T-cell (primary cell): ENCODE data around the gene CALY. TPM values are rescaled to one million over a fixed set of nuclear protein-coding genes. Genes with fewer than 3 reads are reported as not detected.
"Not testable (repeated sequence)": the region's sequence is repeated elsewhere in the genome, so short reads cannot be mapped to it uniquely, and the experiment has no call there.

Source experiments
- ATAC-seq, 4 experiments: fragments of 200-7000 bp in 3 of 4; fragments of 150-1000 bp in 1 of 4; cut with Tn5 transposase; replicated peaks in 1 of 4; 1 replicate in 3 of 4; 2 replicates in 1 of 4; pipeline ENCODE4 v1.10.0; 2021; ENCODE audit warnings: moderate library complexity in 3 of 4, mild to moderate bottlenecking in 2 of 4, moderate number of reproducible peaks in 1 of 4
- CTCF ChIA-PET, 2 donors: fragments of 300-600 bp; sonication (Branson Sonifier 250); formaldehyde crosslinking; loops; one replicate each; lab custom pipeline; 2022; ENCODE audit warnings: antibody characterized with exemption in 2 of 2; lab: Charles Lee
- POLR2A ChIA-PET, 2 donors: fragments of 300-600 bp; sonication (Branson Sonifier 250); formaldehyde crosslinking; loops; one replicate each; lab custom pipeline; 2022; ENCODE audit warnings: antibody characterized with exemption in 2 of 2; lab: Charles Lee
- DNase-seq, 35 experiments: peaks; one replicate each; pipeline versions ENCODE4 v3.0.0 to v3.0.0-alpha.2; 2013 to 2023
- H3K27ac ChIP-seq: one replicate; pipeline ENCODE4 v1.5.1; 2013; ENCODE audit warnings: low read length
- H3K27me3 ChIP-seq, 2 experiments: replicated peaks in 1 of 2; 1 replicate in 1 of 2; 2 replicates in 1 of 2; pipeline versions ENCODE4 v1.6.1 to v1.7.0; 2013; ENCODE audit warnings: low read length in 1 of 2, mixed read lengths in 1 of 2; ENCODE audit not compliant: control insufficient read depth in 2 of 2, insufficient read depth in 2 of 2; ENCODE audit errors: extremely low read depth in 1 of 2
- H3K36me3 ChIP-seq, 2 donors: 1 replicate in 1 of 2; 2 replicates in 1 of 2; pipeline versions ENCODE4 v1.6.1 to v1.7.0; 2013; ENCODE audit warnings: low read length in 1 of 2; ENCODE audit not compliant: control insufficient read depth in 2 of 2, insufficient read depth in 1 of 2; ENCODE audit errors: extremely low read depth in 1 of 2
- H3K4me1 ChIP-seq, 2 experiments: 1 replicate in 1 of 2; 2 replicates in 1 of 2; pipeline versions ENCODE4 v1.6.1 to v1.7.0; 2013; ENCODE audit warnings: low read length in 2 of 2, mixed read lengths in 1 of 2; ENCODE audit not compliant: insufficient read depth in 2 of 2, control insufficient read depth in 1 of 2; ENCODE audit errors: extremely low read depth in 1 of 2
- H3K4me3 ChIP-seq, 2 donors: 1 replicate in 1 of 2; 2 replicates in 1 of 2; pipeline versions ENCODE4 v1.5.1 to v1.7.0; 2013; ENCODE audit warnings: mild to moderate bottlenecking in 2 of 2, low read length in 1 of 2, moderate library complexity in 1 of 2; ENCODE audit not compliant: control insufficient read depth in 1 of 2; ENCODE audit errors: extremely low read depth in 1 of 2
- H3K9me3 ChIP-seq: 2 replicates; pipeline ENCODE4 v1.7.0; 2013
- H3K27ac Mint-ChIP-seq, 2 donors: one replicate each; pipeline ENCODE4 v1.8.0; 2020 to 2021; ENCODE audit warnings: mild to moderate bottlenecking in 2 of 2, mixed read lengths in 2 of 2
- H3K27me3 Mint-ChIP-seq, 2 donors: one replicate each; pipeline ENCODE4 v1.8.0; 2021 to 2022; ENCODE audit warnings: mixed read lengths in 2 of 2
- H3K36me3 Mint-ChIP-seq: one replicate; pipeline ENCODE4 v1.8.0; 2021; ENCODE audit warnings: mixed read lengths
- H3K4me1 Mint-ChIP-seq, 3 donors: one replicate each; pipeline ENCODE4 v1.8.0; 2020 to 2022; ENCODE audit warnings: mixed read lengths in 3 of 3, mild to moderate bottlenecking in 1 of 3
- H3K4me3 Mint-ChIP-seq, 3 donors: one replicate each; pipeline ENCODE4 v1.8.0; 2020 to 2022; ENCODE audit warnings: mild to moderate bottlenecking in 3 of 3, mixed read lengths in 3 of 3, moderate library complexity in 3 of 3
- H3K9me3 Mint-ChIP-seq, 3 donors: one replicate each; pipeline ENCODE4 v1.8.0; 2020 to 2022; ENCODE audit warnings: mixed read lengths in 3 of 3
- WGBS: methylation state at CpG from one replicate; pipeline ENCODE4 v1.1.5; 2013; ENCODE audit warnings: missing lambda C conversion rate; ENCODE audit not compliant: insufficient coverage; 5-methylcytosine and 5-hydroxymethylcytosine counted together
- total RNA-seq, 35 experiments: library from RNA in 6 of 35; stranded (reverse) in 6 of 35; fragments of 120-200 nt in 1 of 35; gene quantifications; one replicate each; pipeline versions ENCODE4 v1.2.1 to v1.2.4 and lab custom pipeline; 2013 to 2026

CALY gene
- total RNA-seq, 5 donors from 2014 or later (not counting 1 experiment from before 2014, with no cell fraction given), result 0.68 to 5.1 (median 3.6) TPM

GRCh38 chr10:133367461-133367860 is 30.8 kb upstream of the CALY start:
- POLR2A ChIA-PET, ATAC-seq, H3K27me3 ChIP-seq, H3K36me3 Mint-ChIP-seq, H3K27ac Mint-ChIP-seq, H3K27me3 Mint-ChIP-seq, H3K9me3 ChIP-seq, H3K4me1 Mint-ChIP-seq, H3K4me1 ChIP-seq, H3K27ac ChIP-seq, H3K9me3 Mint-ChIP-seq, H3K4me3 ChIP-seq, CTCF ChIA-PET, DNase-seq, H3K4me3 Mint-ChIP-seq: not testable (repeated sequence)
- no CpG with 5 or more reads among the region's 7 CpGs for WGBS
- H3K36me3 ChIP-seq, result peaks cover 15 to 45% of the 10 kb centered on the region in 2 donors

GRCh38 chr10:133366751-133367150 is 30.1 kb upstream of the CALY start:
- peaks cover 16% of the 10 kb centered on the region for H3K36me3 Mint-ChIP-seq

GRCh38 chr10:133366130-133366478 is 29.4 kb upstream of the CALY start:
- no peak overlapping the region for H3K27ac Mint-ChIP-seq
- no peak for ATAC-seq
- DNase-seq, result no peak
- CTCF ChIA-PET, result no interaction called here
- H3K9me3 Mint-ChIP-seq, result no peaks in the 10 kb centered on the region
- H3K4me3 Mint-ChIP-seq, result no peak overlapping the region
- Histone ChIP-seq H3K36me3 (peaks cover 15 to 48% of the 10 kb centered on the region in 2 donors), H3K27me3 (no peaks in the 10 kb centered on the region), H3K4me1 (peaks cover 0 to 2% of the 10 kb centered on the region in 2 experiments), H3K27ac (no peak overlapping the region), H3K4me3 (no peak overlapping the region), H3K9me3 (no peaks in the 10 kb centered on the region)
- no peaks in the 10 kb centered on the region for H3K27me3 Mint-ChIP-seq
- POLR2A ChIA-PET, result no interaction called here
- 91% methylated on average over 17 of the region's 17 CpGs for whole genome bisulfite sequencing
- H3K4me1 Mint-ChIP-seq, result peaks cover 0 to 5% (median 0%) of the 10 kb centered on the region in 3 donors
- H3K36me3 Mint-ChIP-seq, result peaks cover 20% of the 10 kb centered on the region

More at GRCh38 chr10:133366751-133367150, 30.1 kb upstream of the CALY start:
- Histone ChIP-seq H3K4me3 (no peak overlapping the region), H3K4me1 (no peaks in the 10 kb centered on the region), H3K27me3 (no peaks in the 10 kb centered on the region), H3K9me3 (no peaks in the 10 kb centered on the region), H3K36me3 (peaks cover 15 to 48% of the 10 kb centered on the region in 2 donors), H3K27ac (no peak overlapping the region)
- no peak overlapping the region for H3K4me3 Mint-ChIP-seq
- H3K27me3 Mint-ChIP-seq, result no peaks in the 10 kb centered on the region
- ChIA-PET POLR2A (no interaction called here), CTCF (no interaction called here)
- 95% methylated on average over 12 of the region's 13 CpGs for WGBS
- H3K27ac Mint-ChIP-seq, result no peak overlapping the region
- no peaks in the 10 kb centered on the region for H3K9me3 Mint-ChIP-seq
- no peak for DNase-seq
- no peak for ATAC-seq
- H3K4me1 Mint-ChIP-seq, result peaks cover 0 to 4% (median 0%) of the 10 kb centered on the region in 3 donors

GRCh38 chr10:133365461-133366129 is 28.9 kb upstream of the CALY start:
- H3K4me3 Mint-ChIP-seq, result no peak overlapping the region
- H3K27me3 Mint-ChIP-seq, result no peaks in the 10 kb centered on the region
- peaks cover 0 to 5% (median 0%) of the 10 kb centered on the region in 3 donors for H3K4me1 Mint-ChIP-seq
- Histone ChIP-seq H3K36me3 (peaks cover 15 to 48% of the 10 kb centered on the region in 2 donors), H3K9me3 (no peaks in the 10 kb centered on the region), H3K27ac (no peak overlapping the region), H3K27me3 (no peaks in the 10 kb centered on the region), H3K4me1 (peaks cover 0 to 2% of the 10 kb centered on the region in 2 experiments), H3K4me3 (no peak overlapping the region)
- ATAC-seq, result no peak
- H3K27ac Mint-ChIP-seq, result no peak overlapping the region
- DNase-seq, result no peak
- peaks cover 20% of the 10 kb centered on the region for H3K36me3 Mint-ChIP-seq
- WGBS, result over 99% methylated on average over 8 of the region's 13 CpGs
- ChIA-PET CTCF (no interaction called here), POLR2A (no interaction called here)
- H3K9me3 Mint-ChIP-seq, result no peaks in the 10 kb centered on the region

GRCh38 chr10:133364645-133365431 is 28.1 kb upstream of the CALY start:
- no peak overlapping the region for H3K4me3 ChIP-seq
- ATAC-seq, result no peak
- Mint-ChIP-seq H3K27me3 (no peaks in the 10 kb centered on the region), H3K9me3 (no peaks in the 10 kb centered on the region), H3K4me3 (no peak overlapping the region), H3K4me1 (peaks cover 0 to 5% (median 0%) of the 10 kb centered on the region in 3 donors), H3K27ac (no peak overlapping the region), H3K36me3 (peaks cover 20% of the 10 kb centered on the region)
- POLR2A ChIA-PET, result no interaction called here
- peaks cover 15 to 48% of the 10 kb centered on the region in 2 donors for H3K36me3 ChIP-seq
- DNase-seq, result no peak
- H3K27ac ChIP-seq, result no peak overlapping the region
- no peaks in the 10 kb centered on the region for H3K9me3 ChIP-seq
- WGBS, result 96% methylated on average over 27 of the region's 29 CpGs
- CTCF ChIA-PET, result no interaction called here
- peaks cover 0 to 2% of the 10 kb centered on the region in 2 experiments for H3K4me1 ChIP-seq
- no peaks in the 10 kb centered on the region for H3K27me3 ChIP-seq

- 98% methylated on average over 9 of the region's 13 CpGs for WGBS
- DNase-seq, result no peak
- Histone ChIP-seq H3K27ac (no peak overlapping the region), H3K4me1 (peaks cover 0 to 2% of the 10 kb centered on the region in 2 experiments), H3K4me3 (no peak overlapping the region), H3K36me3 (peaks cover 9 to 29% of the 10 kb centered on the region in 2 donors), H3K9me3 (no peaks in the 10 kb centered on the region), H3K27me3 (no peaks in the 10 kb centered on the region)
- Mint-ChIP-seq H3K4me3 (no peak overlapping the region), H3K36me3 (peaks cover 15% of the 10 kb centered on the region), H3K9me3 (no peaks in the 10 kb centered on the region), H3K27ac (no peak overlapping the region), H3K27me3 (no peaks in the 10 kb centered on the region), H3K4me1 (peaks cover 0 to 5% (median 0%) of the 10 kb centered on the region in 3 donors)
- no peak for ATAC-seq
- POLR2A ChIA-PET, result no interaction called here
- CTCF ChIA-PET, result no interaction called here
These were observed 26.1 kb upstream of the CALY start for GRCh38 chr10:133362846-133363245.
